A549 (cell line): ENCODE results near the gene APCDD1L. TPM values are rescaled to one million over a fixed set of nuclear protein-coding genes. Genes with fewer than 3 reads are reported as not detected.

Experiments used
- ATAC-seq, 2 experiments: fragments of 200-7000 bp in 1 of 2; fragments of >200 bp in 1 of 2; cut with Nextera tagmentation in 1 of 2; cut with Tn5 transposase in 1 of 2; 3 replicates each; pipeline versions ENCODE4 v1.8.0 to v1.9.1; 2018 to 2020; ENCODE audit warnings: mild to moderate bottlenecking in 1 of 2, moderate library complexity in 1 of 2
- CTCF ChIA-PET: fragments of 300-600 bp; sonication (Branson Sonifier 250); formaldehyde crosslinking; extraction: SDS; loops from one replicate; lab custom pipeline; 2021; ENCODE audit warnings: antibody characterized with exemption, inconsistent platforms; lab: Yijun Ruan, JAX
- POLR2A ChIA-PET: fragments of 350-600 bp; formaldehyde crosslinking; extraction: SDS; loops from one replicate; lab custom pipeline; 2021; ENCODE audit warnings: antibody characterized with exemption, inconsistent platforms; lab: Yijun Ruan, JAX
- DNase-seq, 2 experiments: peaks; one replicate each; pipeline versions ENCODE4 v3.0.0 to v3.0.0-alpha.2; 2011 to 2016; ENCODE audit warnings: low read depth in 1 of 2, low spot score in 1 of 2
- FAIRE-seq: peaks from 2 replicates; lab custom pipeline; 2011; peaks lifted over from hg19 to GRCh38; lab: Jason Lieb, UNC
- H3K27ac ChIP-seq, 2 experiments: fragments of >200 bp; sonication (Bioruptor Twin); formaldehyde crosslinking; 3 replicates each; pipeline ENCODE4 v1.5.1; 2016 to 2017
- H3K4me1 ChIP-seq: fragments of >200 bp; sonication (Bioruptor Twin); formaldehyde crosslinking; 3 replicates; pipeline ENCODE4 v1.6.1; 2016
- H3K4me2 ChIP-seq: fragments of >200 bp; sonication (Bioruptor Twin); formaldehyde crosslinking; 3 replicates; pipeline ENCODE4 v1.6.1; 2016
- H3K4me3 ChIP-seq: fragments of >200 bp; sonication (Bioruptor Twin); formaldehyde crosslinking; 3 replicates; pipeline ENCODE4 v1.5.1; 2016
- H3K9me3 ChIP-seq: fragments of >200 bp; sonication (Bioruptor Twin); formaldehyde crosslinking; 3 replicates; pipeline ENCODE4 v1.6.1; 2016
- EHMT2 ChIP-seq: fragments of 200-600 bp; sonication (generic); IDR thresholded peaks from 2 replicates; pipeline ENCODE4 v1.6.1; 2016; ENCODE audit warnings: antibody characterized with exemption, low read depth, mild to moderate bottlenecking, moderate library complexity
- EP300 ChIP-seq, 2 experiments: fragments of >200 bp; sonication (Bioruptor Twin); formaldehyde crosslinking; IDR thresholded peaks; 2 replicates in 1 of 2; 3 replicates in 1 of 2; pipeline ENCODE4 v1.6.1; 2016 to 2017
- FOXS1 ChIP-seq: fragments of 250-450 bp; sonication (Bioruptor Pico); IDR thresholded peaks from 2 replicates; pipeline ENCODE4 v1.5.0; 2020; ENCODE audit warnings: mild to moderate bottlenecking, moderate library complexity
- HOXB13 ChIP-seq: fragments of 250-450 bp; sonication (Bioruptor Pico); IDR thresholded peaks from 2 replicates; pipeline ENCODE4 v1.5.0; 2020; ENCODE audit warnings: low read depth, mild to moderate bottlenecking, moderate library complexity
- JUN ChIP-seq, 2 experiments: fragments of >200 bp; sonication (Bioruptor Twin); formaldehyde crosslinking; IDR thresholded peaks; 2 replicates in 1 of 2; 3 replicates in 1 of 2; pipeline ENCODE4 v1.6.1; 2016 to 2017
- NR3C1 ChIP-seq: fragments of >200 bp; sonication (Bioruptor Twin); formaldehyde crosslinking; IDR thresholded peaks from 3 replicates; pipeline ENCODE4 v1.6.1; 2017
- RCOR1 ChIP-seq: fragments of 150-350 bp; IDR thresholded peaks from 2 replicates; pipeline ENCODE4 v1.6.1; 2014; ENCODE audit warnings: antibody characterized with exemption, low read length, low read depth
- RFX5 ChIP-seq: fragments of 450-650 bp; IDR thresholded peaks from 2 replicates; pipeline ENCODE4 v1.7.1; 2014; ENCODE audit warnings: antibody characterized with exemption, mild to moderate bottlenecking, moderate library complexity
- TFCP2L1 ChIP-seq: fragments of 250-450 bp; sonication (Bioruptor Pico); IDR thresholded peaks from 2 replicates; pipeline ENCODE4 v1.5.0; 2021; ENCODE audit warnings: mild to moderate bottlenecking
- ZC3H11A ChIP-seq: fragments of 450-650 bp; IDR thresholded peaks from 2 replicates; pipeline ENCODE4 v1.6.1; 2014; ENCODE audit warnings: antibody characterized with exemption, mild to moderate bottlenecking
- WGBS: methylation state at CpG from one replicate; pipeline ENCODE4 v1.1.6; 2017; ENCODE audit errors: missing lambda C conversion rate; 5-methylcytosine and 5-hydroxymethylcytosine counted together
- polyA plus RNA-seq, 4 experiments: library from polyadenylated mRNA; depleted of rRNA in 3 of 4; stranded (reverse); fragments of >200 nt; fragmentation: RNase III in 1 of 4; extraction: RNeasy Plus Mini Kit Qiagen cat#74134 plus additional on column Dnase treatment in 1 of 4; gene quantifications; 2 replicates in 3 of 4; 3 replicates in 1 of 4; pipeline ENCODE4 v1.2.3, GENCODE V29; 2011 to 2017
- TF ChIP-seq, protein P1 (sequence below): fragments of 150-350 bp; IDR thresholded peaks from 2 replicates; pipeline ENCODE4 v1.6.1; 2014; ENCODE audit warnings: low read depth, mild to moderate bottlenecking, low read length
- TF ChIP-seq, protein P2 (sequence below): fragments of >200 bp; sonication (Bioruptor Twin); formaldehyde crosslinking; IDR thresholded peaks from 3 replicates; pipeline ENCODE4 v1.6.1; 2016
- TF ChIP-seq, protein P3 (sequence below): fragments of >200 bp; sonication (Bioruptor Twin); formaldehyde crosslinking; IDR thresholded peaks from 3 replicates; pipeline ENCODE4 v1.5.1; 2016
- TF ChIP-seq, protein P4 (sequence below): IDR thresholded peaks from 2 replicates; pipeline ENCODE4 v1.6.1; 2012
- TF ChIP-seq, protein P5 (sequence below): fragments of >200 bp; sonication (Bioruptor Twin); formaldehyde crosslinking; IDR thresholded peaks from 2 replicates; pipeline ENCODE4 v1.6.1; 2016

APCDD1L gene
- polyA plus RNA-seq, 2 of the 4 experiments (the other 2 are of a cell fraction), result not detected

DNA sequence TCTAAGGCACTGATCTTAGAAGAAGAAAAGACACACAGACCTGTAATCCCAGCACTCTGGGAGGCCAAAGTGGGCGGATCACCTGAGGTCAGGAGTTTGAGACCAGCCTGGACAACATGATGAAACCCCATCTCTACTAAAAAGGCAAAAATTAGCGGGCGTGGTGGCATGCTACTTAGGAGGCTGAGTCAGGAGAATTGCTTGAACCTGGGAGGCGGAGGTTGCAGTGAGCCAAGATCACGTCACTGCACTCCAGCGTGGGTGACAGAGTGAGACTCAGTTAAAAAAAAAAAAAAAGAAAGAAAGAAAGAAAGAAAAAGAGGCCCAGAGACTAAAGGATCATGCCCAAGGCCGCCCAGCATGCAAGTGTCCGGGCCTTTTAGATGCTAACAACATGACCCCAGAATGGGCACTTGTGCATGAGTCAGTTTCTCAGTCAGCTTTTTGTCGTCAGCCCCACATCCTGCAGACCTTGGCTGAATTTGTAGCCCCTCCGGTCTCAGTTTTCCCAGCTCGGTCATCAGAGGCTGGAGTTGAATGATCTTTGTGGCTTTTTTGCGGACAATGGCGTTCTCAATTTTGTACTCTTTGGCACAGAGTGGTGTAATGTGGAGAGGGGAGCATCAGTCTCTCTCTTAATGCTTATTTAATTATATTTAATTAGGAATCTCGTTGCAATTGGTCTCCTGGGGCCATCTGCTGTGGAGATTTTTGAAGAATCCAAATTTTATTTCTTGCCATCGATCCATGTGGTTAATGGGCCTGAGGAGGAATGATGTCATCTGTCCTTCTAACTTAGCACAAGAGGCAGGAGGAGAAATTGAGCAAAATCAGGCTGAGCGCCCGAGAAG lies 30.6 kb upstream of the APCDD1L start:
- no peak for FAIRE-seq
- ATAC-seq, result no peak
- CTCF ChIA-PET, result no interaction called here
- no peak for DNase-seq
- Histone ChIP-seq H3K27ac (no peak overlapping the region), H3K4me2 (no peak overlapping the region), H3K4me3 (no peak overlapping the region), H3K4me1 (no peaks in the 10 kb centered on the region), H3K9me3 (no peaks in the 10 kb centered on the region)
- WGBS, result 80% methylated on average over 17 of the region's 17 CpGs
- TF ChIP-seq, protein P1, sequence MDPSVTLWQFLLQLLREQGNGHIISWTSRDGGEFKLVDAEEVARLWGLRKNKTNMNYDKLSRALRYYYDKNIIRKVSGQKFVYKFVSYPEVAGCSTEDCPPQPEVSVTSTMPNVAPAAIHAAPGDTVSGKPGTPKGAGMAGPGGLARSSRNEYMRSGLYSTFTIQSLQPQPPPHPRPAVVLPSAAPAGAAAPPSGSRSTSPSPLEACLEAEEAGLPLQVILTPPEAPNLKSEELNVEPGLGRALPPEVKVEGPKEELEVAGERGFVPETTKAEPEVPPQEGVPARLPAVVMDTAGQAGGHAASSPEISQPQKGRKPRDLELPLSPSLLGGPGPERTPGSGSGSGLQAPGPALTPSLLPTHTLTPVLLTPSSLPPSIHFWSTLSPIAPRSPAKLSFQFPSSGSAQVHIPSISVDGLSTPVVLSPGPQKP, result no peak
- TF ChIP-seq, protein P2, sequence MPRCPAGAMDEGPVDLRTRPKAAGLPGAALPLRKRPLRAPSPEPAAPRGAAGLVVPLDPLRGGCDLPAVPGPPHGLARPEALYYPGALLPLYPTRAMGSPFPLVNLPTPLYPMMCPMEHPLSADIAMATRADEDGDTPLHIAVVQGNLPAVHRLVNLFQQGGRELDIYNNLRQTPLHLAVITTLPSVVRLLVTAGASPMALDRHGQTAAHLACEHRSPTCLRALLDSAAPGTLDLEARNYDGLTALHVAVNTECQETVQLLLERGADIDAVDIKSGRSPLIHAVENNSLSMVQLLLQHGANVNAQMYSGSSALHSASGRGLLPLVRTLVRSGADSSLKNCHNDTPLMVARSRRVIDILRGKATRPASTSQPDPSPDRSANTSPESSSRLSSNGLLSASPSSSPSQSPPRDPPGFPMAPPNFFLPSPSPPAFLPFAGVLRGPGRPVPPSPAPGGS, result no peak
- TF ChIP-seq, protein P3, sequence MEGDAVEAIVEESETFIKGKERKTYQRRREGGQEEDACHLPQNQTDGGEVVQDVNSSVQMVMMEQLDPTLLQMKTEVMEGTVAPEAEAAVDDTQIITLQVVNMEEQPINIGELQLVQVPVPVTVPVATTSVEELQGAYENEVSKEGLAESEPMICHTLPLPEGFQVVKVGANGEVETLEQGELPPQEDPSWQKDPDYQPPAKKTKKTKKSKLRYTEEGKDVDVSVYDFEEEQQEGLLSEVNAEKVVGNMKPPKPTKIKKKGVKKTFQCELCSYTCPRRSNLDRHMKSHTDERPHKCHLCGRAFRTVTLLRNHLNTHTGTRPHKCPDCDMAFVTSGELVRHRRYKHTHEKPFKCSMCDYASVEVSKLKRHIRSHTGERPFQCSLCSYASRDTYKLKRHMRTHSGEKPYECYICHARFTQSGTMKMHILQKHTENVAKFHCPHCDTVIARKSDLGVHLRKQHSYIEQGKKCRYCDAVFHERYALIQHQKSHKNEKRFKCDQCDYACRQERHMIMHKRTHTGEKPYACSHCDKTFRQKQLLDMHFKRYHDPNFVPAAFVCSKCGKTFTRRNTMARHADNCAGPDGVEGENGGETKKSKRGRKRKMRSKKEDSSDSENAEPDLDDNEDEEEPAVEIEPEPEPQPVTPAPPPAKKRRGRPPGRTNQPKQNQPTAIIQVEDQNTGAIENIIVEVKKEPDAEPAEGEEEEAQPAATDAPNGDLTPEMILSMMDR, result no peak
- POLR2A ChIA-PET, result no interaction called here

DNA sequence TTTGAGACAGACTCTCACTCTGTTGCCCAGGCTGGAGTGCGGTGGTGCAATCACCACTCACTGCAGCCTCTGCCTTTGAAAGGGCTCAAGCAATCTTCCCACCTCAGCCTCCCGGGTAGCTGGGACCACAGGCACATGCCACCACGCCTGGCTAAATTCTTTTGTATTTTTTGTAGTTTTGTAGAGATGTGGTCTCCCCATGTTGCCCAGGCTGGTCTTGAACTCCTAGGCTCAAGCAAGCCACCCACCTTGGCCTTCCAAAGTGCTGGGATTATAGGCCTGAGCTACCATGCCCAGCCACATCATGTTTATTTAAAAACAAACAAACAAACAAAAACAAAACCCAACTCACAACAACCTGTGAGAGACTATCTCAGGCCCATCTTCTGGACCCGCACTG lies 29.7 kb upstream of the APCDD1L start:
- no peaks in the 10 kb centered on the region for H3K9me3 ChIP-seq
- no peak overlapping the region for H3K4me3 ChIP-seq
- WGBS, result 81% methylated on average over 4 of the region's 4 CpGs
- H3K4me1 ChIP-seq, result no peaks in the 10 kb centered on the region
- no peak for ATAC-seq
- H3K27ac ChIP-seq, result no peak overlapping the region
- FAIRE-seq, result no peak
- TF ChIP-seq, protein P4, sequence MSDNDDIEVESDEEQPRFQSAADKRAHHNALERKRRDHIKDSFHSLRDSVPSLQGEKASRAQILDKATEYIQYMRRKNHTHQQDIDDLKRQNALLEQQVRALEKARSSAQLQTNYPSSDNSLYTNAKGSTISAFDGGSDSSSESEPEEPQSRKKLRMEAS, result no peak
- TF ChIP-seq RCOR1 (no peak), HOXB13 (no peak), NR3C1 (no peak), TFCP2L1 (CRISPR knock-in tag) (no peak), EP300 (IDR thresholded peaks at IDR 0.05) (no peak), RFX5 (no peak), JUN (IDR thresholded peaks at IDR 0.05) (no peak), EHMT2 (no peak)
- TF ChIP-seq, protein P5, sequence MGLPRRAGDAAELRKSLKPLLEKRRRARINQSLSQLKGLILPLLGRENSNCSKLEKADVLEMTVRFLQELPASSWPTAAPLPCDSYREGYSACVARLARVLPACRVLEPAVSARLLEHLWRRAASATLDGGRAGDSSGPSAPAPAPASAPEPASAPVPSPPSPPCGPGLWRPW, result no peak
- TF ChIP-seq, all 56 proteins: peak for 0
- POLR2A ChIA-PET, result no interaction called here
- no peak overlapping the region for H3K4me2 ChIP-seq
- CTCF ChIA-PET, result interaction anchor here (1.4 kb wide), 1 partner anchor 9 kb away, joined by 3 read pairs; no protein-coding TSS in a partner anchor
- no peak for DNase-seq

DNA sequence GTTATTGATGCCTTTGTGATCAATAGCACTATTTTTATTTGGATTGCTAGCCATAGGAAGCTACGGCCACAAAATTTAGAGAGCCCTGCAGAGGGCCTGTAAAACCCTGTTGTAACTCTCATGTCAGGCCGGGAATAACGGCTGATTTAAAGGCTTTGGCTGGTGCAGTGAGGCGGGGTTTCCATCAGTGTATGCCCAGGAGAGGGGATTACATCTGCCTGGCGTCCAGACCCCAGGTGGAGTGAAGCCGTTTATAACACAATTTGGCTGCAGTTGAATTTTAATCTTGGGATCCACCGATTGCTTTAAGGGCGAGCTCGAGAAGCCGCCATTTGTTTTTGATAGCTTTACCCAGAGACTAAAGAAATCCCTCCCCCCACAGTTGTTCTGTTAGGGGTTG lies 29.1 kb upstream of the APCDD1L start:
- no peak overlapping the region for H3K27ac ChIP-seq
- H3K9me3 ChIP-seq, result no peaks in the 10 kb centered on the region
- ChIA-PET POLR2A (no interaction called here), CTCF (interaction anchor here (1.4 kb wide), 1 partner anchor 8 kb away, joined by 3 read pairs; no protein-coding TSS in a partner anchor)
- no peak overlapping the region for H3K4me2 ChIP-seq
- no peak for TF ChIP-seq FOXS1 (CRISPR knock-in tag)
- no peak for TF ChIP-seq ZC3H11A
- TF ChIP-seq, protein P5, result no peak
- no peak for FAIRE-seq
- no peaks in the 10 kb centered on the region for H3K4me1 ChIP-seq
- WGBS, result 78% methylated on average over 10 of the region's 10 CpGs
- no peak for DNase-seq
- no peak for ATAC-seq
- H3K4me3 ChIP-seq, result no peak overlapping the region
